ENCODE measurements around the gene CUL2. TPM values are rescaled to one million over a fixed set of nuclear protein-coding genes. Genes with fewer than 3 reads are reported as not detected.
"Not testable (repeated sequence)": the region's sequence is repeated elsewhere in the genome, so short reads cannot be mapped to it uniquely, and the experiment has no call there.

The CUL2 gene
- total RNA-seq, 1 donor from 2014 or later: 20.9 TPM

DNA sequence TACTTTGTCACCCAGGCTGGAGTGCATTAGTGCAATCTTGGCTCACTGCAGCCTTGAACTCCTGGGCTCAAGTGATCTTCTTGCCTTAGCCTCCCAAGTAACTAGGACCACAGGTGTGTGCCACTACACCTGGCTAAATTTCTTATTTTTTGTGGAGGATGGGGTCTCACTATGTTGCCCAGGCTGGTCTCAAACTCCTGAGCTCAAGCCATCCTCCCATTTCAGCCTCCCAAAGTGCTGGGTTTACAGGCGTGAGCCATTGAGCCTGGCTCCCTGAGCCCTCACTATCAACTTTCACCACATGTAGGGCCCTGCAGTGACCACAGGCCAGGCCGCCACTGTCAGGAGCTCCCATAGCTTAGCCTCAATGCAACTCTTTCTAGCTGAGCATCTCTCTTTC lies 110.2 kb downstream of the CUL2 start:
- no peak for DNase-seq (ENCODE audit: low spot score)

DNA sequence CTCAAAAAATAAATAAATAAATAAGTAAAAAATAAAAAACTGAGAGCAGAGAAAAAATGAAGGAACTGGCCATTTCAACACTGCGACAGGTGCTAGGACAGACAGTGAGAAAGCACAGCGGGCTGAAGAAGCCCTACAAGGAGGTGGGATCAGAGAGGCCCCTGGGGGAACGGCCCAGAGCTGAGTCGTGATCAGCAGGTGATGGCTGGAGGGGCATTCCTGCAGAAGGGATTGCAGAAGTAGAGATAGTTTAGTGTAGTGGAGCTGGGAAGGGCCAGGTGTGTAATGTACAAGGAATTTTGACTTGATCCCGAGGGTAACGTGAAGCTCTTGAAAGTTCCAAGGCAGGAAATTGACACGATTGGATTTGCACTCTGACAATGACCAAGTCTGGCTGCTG lies 112.1 kb downstream of the CUL2 start:
- no peak for DNase-seq (ENCODE audit: low spot score)

DNA sequence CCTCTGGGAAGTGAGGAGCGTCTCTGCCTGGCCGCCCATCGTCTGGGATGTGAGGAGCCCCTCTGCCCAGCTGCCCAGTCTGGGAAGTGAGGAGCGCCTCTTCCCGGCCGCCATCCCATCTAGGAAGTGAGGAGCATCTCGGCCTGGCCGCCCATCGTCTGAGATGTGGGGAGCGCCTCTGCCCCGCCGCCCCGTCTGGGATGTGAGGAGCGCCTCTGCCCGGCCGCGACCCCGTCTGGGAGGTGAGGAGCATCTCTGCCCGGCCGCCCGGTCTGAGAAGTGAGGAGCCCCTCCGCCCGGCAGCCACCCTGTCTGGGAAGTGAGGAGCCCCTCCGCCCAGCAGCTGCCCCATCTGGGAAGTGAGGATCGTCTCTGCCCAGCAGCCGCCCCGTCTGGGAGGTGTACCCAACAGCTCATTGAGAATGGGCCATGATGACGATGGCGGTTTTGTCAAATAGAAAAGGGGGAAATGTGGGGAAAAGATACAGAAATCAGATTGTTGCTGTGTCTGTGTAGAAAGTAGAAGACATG lies 113.7 kb downstream of the CUL2 start:
- not testable (repeated sequence) for DNase-seq (ENCODE audit: low spot score)

DNA sequence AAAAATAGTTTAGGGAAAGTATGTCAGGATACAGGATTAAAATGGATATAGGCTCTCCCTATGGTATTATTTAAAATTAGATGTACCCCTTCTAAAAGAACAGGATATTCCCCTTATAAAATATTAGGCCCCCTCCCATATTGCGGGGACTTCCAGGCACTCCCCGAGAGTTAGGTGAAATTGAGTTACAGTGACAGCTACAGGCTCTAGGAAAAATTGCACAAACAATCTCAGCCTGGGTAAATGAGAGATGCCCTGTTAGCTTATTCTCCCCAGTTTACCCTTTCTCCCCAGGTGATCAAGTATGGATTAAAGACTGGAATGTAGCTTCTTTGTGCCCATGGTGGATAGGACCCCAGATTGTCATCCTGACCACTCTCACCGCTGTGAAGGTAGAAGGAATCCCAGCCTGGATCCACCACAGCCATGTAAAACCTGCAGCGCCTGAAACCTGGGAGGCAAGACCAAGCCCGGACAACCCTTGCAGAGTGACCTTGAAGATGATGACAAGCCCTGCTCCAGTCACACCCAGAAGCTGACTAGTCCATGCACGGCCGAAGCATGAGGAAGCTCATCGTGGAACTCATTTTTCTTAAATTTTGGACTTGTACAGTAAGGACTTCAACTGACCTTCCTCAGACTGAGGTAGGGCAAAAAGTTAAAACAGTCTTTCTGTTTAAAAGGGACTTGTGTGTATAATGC lies 115.6 kb downstream of the CUL2 start:
- not testable (repeated sequence) for DNase-seq (ENCODE audit: low spot score)

DNA sequence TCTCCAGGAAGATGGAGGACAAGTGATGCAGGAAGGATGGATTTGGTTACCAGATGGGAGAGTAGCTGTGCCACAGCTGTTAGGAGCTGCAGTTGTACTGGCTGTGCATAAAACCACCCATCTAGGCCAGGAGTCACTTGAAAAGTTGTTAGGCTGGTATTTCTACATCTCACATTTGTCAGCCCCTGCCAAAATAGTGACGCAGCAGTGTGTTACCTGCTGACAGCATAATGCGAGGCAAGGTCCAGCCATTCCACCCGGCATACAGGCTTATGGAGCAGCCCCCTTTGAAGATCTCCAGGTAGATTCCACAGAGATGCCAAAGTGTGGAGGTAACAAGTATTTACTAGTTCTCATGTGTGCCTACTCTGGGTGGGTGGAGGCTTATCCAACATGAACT lies 116.4 kb downstream of the CUL2 start:
- peak; percentile 81 for DNase-seq (ENCODE audit: low spot score)

DNA sequence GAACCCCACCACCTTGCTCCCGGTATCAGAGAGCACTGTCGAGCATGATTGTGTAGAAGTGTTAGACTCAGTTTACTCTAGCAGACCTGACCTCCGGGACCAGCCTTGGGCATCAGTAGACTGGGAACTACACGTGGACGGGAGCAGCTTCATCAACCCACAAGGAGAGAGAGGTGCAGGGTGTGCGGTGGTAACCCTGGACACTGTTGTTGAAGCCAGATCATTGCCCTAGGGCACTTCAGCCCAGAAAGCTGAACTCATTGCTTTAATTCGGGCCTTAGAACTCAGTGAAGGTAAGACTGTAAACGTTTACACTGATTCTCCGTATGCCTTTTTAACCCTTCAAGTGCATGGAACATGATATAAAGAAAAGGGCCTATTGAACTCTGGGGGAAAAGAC lies 117.0 kb downstream of the CUL2 start:
- DNase-seq (ENCODE audit: low spot score): not testable (repeated sequence)

DNA sequence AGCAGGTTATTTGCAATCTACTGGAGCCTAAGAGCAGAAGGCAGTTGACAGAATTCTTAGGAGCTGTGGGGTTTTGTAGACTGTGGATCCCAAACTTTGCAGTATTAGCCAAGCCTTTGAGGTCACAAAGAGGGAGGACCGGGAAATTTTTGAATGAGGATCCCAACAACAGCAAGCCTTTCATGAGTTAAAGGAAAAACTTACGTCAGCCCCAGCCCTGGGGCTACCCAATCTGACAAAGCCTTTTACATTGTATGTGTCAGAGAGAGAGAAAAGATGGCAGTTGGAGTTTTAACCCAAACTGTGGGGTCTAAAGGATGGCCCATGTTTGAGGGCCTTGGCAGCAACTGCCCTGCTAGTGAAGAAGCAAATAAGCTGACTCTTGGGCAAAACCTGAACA lies 117.5 kb downstream of the CUL2 start:
- not testable (repeated sequence) for DNase-seq (ENCODE audit: low spot score)

DNA sequence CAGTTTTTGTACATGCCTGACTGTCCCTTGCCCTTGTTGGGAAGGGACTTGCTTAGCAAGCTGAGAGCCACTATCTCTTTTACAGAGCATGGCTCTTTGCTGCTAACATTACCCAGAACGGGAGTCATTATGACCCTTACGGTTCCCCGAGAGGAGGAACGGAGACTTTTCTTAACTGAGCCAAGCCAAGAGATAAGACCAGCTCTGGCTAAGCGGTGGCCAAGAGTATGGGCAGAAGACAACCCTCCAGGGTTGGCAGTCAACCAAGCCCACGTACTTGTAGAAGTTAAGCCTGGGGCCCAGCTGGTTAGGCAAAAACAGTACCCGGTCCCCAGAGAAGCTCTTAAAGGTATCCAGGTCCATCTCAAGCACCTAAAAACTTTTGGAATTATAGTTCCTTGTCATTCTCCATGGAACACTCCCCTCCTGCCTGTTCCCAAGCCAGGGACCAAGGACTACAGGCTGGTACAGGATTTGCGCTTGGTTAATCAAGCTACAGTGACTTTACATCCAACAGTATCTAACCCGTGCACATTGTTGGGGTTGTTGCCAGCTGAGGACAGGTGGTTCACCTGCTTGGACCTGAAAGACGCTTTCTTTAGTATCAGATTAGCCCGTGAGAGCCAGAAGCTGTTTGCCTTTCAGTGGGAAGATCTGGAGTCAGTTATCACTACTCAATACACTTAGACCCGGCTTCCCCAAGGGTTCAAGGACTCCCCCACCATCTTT lies 118.4 kb downstream of the CUL2 start:
- peak; percentile 67 for DNase-seq (ENCODE audit: low spot score)

DNA sequence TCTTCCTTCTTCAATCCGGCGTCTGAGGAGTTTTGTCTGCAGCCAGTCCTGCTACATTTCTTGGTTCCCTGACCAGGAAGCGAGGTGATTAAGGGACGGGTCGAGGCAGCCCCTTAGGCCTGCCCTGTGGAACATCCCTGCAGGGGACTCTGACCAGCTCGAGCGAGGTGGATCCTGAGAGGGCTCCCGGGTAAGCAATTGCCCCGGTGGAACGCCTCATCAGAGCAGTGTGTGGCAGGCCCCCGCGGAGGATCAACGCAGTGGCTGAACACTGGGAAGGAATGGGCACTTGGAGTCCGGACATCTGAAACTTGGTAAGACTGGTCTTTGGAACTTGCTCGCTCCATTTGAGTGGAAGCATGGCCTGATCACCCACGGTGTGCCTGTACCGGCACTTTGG lies 121.0 kb downstream of the CUL2 start:
- no peak for DNase-seq (ENCODE audit: low spot score)

DNA sequence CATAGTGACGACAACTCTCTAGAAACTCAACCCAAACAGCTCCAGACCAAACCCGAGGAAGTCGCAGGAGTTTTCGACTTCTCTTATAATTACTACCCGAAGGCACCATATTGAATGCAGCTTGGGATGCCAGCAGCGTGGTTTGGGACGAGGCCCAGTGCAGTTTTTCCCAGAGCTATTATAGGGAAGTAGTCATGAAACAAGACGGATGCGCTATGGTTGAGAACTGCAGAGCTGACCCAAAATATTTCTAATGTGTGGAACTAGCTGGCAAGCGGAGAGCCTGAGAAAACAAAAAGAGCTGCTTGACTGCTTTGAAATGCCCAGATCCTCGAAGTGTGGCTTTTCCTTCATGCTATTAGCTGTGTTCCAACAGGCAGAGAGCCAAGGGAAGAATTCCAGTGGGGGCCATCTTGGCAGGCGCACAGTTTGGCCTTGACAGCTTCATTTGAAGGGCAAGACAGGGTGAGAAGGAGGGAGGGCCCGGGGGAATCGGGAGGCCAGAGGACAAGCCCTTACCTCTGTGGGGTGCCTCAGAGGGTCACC lies 122.7 kb downstream of the CUL2 start:
- peak; percentile 79 for DNase-seq (ENCODE audit: low spot score)

DNA sequence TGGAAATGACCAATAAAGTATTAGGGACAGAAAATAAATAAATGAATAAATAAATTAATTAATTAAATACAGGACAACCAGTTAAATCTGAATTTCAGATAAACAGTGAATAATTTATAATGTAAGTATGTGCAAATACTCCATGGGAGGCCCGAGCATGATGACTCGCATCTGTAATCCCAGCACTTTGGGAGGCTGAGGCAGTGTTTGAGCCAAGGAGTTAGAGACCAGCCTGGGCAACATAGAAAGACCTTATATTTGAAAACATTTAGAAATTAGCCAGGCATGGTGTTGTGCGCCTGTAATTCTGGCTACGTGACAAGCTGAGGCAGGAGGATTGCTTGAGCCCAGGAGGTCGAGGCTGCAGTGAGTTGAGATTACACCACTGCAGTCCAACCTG lies 123.7 kb downstream of the CUL2 start:
- DNase-seq (ENCODE audit: low spot score): no peak

DNA sequence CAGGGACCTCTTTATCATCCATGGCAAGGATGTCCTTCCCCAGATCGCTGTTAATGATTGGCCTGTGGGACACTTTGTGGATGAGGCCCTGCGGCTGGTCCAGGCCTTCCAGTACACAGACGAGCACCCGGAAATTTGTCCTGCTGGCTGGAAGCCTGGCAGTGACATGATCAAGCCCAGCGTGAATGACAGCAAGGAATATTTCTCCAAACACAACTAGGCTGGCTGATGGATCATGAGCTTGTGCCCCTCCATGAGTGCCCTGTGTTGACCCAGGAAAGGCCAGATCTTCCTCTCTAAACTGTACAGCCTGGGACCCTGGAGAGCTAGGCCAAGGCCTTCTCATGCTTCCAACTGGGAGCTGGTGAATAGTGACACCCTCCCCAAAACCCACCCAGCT lies 124.1 kb downstream of the CUL2 start:
- DNase-seq (ENCODE audit: low spot score): no peak

DNA sequence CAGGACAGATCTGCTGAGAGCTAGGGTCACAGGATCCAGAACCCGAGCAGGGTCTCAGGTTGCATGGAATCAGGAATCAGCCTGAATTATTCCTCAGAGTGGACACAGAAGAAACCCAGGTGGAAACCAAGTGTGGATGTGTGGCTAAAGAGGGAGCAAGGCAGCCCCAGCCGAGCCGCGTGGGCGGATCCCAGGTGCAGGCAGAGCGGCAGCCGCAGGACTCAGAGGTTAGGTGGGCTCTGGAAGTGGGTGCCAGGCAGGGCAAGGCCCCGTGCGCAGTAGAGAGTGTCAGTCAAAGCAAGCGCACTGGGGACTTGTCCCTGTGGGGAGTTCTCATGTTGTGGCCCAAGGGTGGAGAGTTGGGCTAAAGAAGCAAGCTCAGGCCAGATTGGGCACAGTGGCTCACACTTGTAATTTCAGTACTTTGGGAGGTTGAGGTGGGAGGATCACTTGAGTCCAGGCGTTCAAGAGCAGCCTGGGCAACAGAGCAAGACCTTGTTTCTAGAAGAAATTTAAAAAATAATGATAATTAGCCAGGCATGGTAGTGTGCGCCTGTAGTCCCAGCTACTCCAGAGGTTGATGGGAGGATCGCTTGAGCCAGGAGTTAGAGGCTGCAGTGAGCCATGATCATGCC lies 125.9 kb downstream of the CUL2 start:
- no peak for DNase-seq (ENCODE audit: low spot score)

DNA sequence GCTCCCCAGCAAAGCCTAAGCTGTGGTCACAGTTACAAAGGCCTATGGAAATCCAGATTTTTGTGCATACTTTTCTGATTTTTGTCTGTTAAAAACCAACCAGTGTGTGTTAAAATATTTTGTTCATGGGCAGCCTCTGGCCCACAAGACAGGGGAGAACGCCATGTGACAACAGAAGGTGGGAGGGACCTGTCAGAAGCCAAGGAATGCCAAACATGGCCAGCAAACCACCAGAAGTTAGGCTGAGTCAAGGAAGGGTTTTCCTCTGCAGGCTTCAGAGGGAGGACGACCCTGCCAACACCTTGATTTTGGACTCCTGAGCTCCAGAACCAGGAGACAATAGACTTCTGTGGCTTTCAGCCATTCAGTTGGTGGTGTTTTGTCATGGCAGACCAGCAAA lies 127.3 kb downstream of the CUL2 start:
- no peak for DNase-seq (ENCODE audit: low spot score)

DNA sequence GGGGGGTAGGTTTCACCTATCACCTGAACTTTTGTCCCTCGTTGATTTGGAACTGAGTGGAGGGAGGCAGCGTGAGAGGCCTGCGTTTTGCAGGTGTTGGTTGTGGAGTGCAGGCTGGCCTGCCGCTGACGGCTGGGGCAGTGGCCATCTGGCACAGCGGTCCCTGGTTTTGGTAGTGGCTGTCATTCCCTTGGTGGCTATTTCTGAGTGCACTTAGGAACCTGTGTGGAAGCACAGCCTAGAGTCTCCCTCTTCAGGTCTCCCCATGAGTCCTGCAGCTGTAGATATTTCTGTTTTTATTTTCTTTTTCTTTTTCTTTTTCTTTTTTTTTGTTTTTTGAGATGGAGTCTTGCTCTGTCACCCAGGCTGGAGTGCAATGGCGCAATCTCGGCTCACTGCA lies 129.2 kb downstream of the CUL2 start:
- DNase-seq (ENCODE audit: low spot score): no peak

DNA sequence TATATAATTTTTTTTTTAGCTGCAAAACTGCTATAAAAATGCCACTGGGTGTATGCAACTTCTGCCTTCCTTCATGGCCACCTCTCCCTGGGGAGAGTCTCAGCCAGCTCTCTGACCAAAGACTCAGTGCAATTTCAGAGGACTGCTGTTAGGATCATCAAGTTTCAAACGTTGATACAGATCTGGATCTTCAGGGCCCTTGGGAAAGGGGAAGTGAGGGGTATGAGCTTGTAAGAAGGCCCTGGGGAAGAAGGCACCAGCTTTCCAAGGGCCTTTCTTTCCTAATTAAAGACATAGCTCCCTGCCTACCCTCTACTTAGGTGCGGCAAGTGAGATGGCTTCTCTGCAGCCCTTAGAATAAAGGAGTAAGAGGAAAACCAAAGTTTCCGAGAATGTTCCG lies 130.4 kb downstream of the CUL2 start:
- no peak for DNase-seq (ENCODE audit: low spot score)

DNA sequence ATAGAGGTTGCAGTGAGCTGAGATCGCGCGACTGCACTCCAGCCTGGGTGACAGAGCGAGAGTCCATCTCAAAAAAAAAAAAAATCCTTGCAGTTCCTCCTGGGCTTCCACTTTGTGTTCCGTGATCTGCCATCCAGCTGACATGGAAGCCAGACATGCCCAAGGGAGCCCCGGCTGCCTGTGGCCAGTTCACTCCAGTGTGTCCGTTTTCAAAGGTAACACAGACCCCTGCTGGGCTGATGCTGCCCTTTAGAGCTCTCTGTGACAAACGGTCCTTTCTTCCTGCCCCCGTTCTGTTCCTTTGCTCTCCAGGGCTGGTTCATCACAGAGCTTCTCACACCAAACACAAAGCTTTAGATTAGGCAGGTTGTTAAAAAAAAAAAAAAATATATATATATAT lies 130.8 kb downstream of the CUL2 start:
- DNase-seq (ENCODE audit: low spot score): no peak

Other genes with a start within 250 kb of the CUL2 start
- 47.9 TPM for gene CREM, start 36.5 kb upstream of the CUL2 start, total RNA-seq (ENCODE audit: insufficient read depth, low replicate concordance)
- 44.3 TPM for gene CCNY, start 246.2 kb upstream of the CUL2 start, total RNA-seq (ENCODE audit: insufficient read depth, low replicate concordance)